ENCODE measurements around the gene GSTP1. TPM values are rescaled to one million over a fixed set of nuclear protein-coding genes. Genes with fewer than 3 reads are reported as not detected.

The GSTP1 gene
- total RNA-seq, 1 experiment from 2014 or later: 893 TPM

- no peak for TF ChIP-seq ZBTB33 (IDR thresholded peaks at IDR 0.05; ENCODE audit: extremely low read depth, insufficient replicate concordance, low read length)
Measured at GRCh38 chr11:67629386-67630227, 46.0 kb downstream of the GSTP1 start, which contains the start of gene NUDT8 (continued).

GRCh38 chr11:67630228-67630942 is 46.8 kb downstream of the GSTP1 start:
- peak; percentile 40; the same call in 1 of the 2 replicates for TF ChIP-seq MAX (IDR thresholded peaks at IDR 0.05)
- TF ChIP-seq RAD21 (IDR thresholded peaks at IDR 0.05; ENCODE audit: low read depth): peak; percentile 66
- TF ChIP-seq CEBPB (IDR thresholded peaks at IDR 0.05; ENCODE audit: low read depth): no peak
- no peak for TF ChIP-seq ZNF274 (IDR thresholded peaks at IDR 0.05; ENCODE audit: low read depth, low read length)
- TF ChIP-seq ZFX (IDR thresholded peaks at IDR 0.05): no peak; the same call in 1 of the 2 replicates
- peak; percentile 18 for TF ChIP-seq POLR2A (IDR thresholded peaks at IDR 0.05; ENCODE audit: borderline replicate concordance, extremely low read depth, insufficient read depth, insufficient read length)
- TF ChIP-seq POLR2AphosphoS5 (IDR thresholded peaks at IDR 0.05; ENCODE audit: low read depth, low read length): peak; percentile 92
- TF ChIP-seq SIN3A (IDR thresholded peaks at IDR 0.05; ENCODE audit: low read depth): no peak
- no peak for TF ChIP-seq FOSL1 (IDR thresholded peaks at IDR 0.05; ENCODE audit: low read depth)
- no peak for TF ChIP-seq EZH2phosphoT487 (IDR thresholded peaks at IDR 0.05; ENCODE audit: borderline replicate concordance)
- peak; percentile 58 to 77 (median 71) for TF ChIP-seq CTCF (IDR thresholded peaks at IDR 0.05 in 2 of 3, conservative IDR thresholded peaks at IDR 0.05 in 1 of 3; ENCODE audit: borderline replicate concordance in 1 of 3, insufficient read depth in 1 of 3, low read depth in 2 of 3, low read length in 2 of 3)
- POLR2A ChIA-PET: interaction anchor here (0.6 to 1.2 kb wide), 6 partner anchors 8 to 607 kb away, joined by 3 to 6 read pairs (median 4); no protein-coding TSS in a partner anchor
- RAD21 ChIA-PET (ENCODE audit: low non-redundant PET in 1 of 2, low total read pairs in 2 of 2, uncharacterized antibody in 2 of 2, unreplicated experiment in 2 of 2): interaction anchor here (1.0 to 1.3 kb wide), 2 partner anchors 29 to 84 kb away, joined by 3 to 6 read pairs; no protein-coding TSS in a partner anchor
- no peaks in the 10 kb centered on the region for H3K9me3 ChIP-seq (ENCODE audit: control insufficient read depth in 1 of 2, insufficient read depth in 1 of 2, low read depth in 1 of 2, low read length in 2 of 2)
- H4K20me1 ChIP-seq (ENCODE audit: insufficient read depth): no peaks in the 10 kb centered on the region
- H2AFZ ChIP-seq (ENCODE audit: low read depth, low read length, poor library complexity, severe bottlenecking): no peak overlapping the region
- no peaks in the 10 kb centered on the region for H3K79me2 ChIP-seq (ENCODE audit: insufficient read depth, low read length)
- no peaks in the 10 kb centered on the region for H3K36me3 ChIP-seq (ENCODE audit: control insufficient read depth in 1 of 2, insufficient read depth in 2 of 2, low read length in 2 of 2)
- intact Hi-C loops (cut with micrococcal nuclease): loop anchor here (10.0 kb wide), 1 partner anchor 84 kb away; no protein-coding TSS in a partner anchor
- H3K27ac ChIP-seq (ENCODE audit: low read depth, low read length): peak overlapping the region; percentile 77
- DNase-seq (ENCODE audit: low read depth, low spot score) (peak; percentile 93), ATAC-seq (peak; percentile 79)
- peak overlapping the region; percentile 58 to 65 for H3K4me3 ChIP-seq (replicated peaks in 1 of 2; ENCODE audit: low read depth in 1 of 2, low read length in 2 of 2)
- TSS peak; percentile 89 for BruUV-seq (replicated peaks)
- CTCF ChIA-PET: interaction anchor here (1.1 to 2.9 kb wide), 19 partner anchors 8 to 229 kb away, joined by 3 to 34 read pairs (median 9); partner anchors contain the start of genes ACY3, GSTP1, PPP1CA and TBX10
- H3K4me2 ChIP-seq (ENCODE audit: low read length): peak overlapping the region; percentile 96
- no peaks in the 10 kb centered on the region for H3K9me2 ChIP-seq (ENCODE audit: insufficient read depth)
- H3K4me1 ChIP-seq (ENCODE audit: control insufficient read depth in 1 of 2, insufficient read depth in 2 of 2, low read length in 2 of 2): peaks cover 5 to 25% of the 10 kb centered on the region in 2 experiments; a peak in 3 of 4 replicates
- peak overlapping the region; percentile 75 for H3K9ac ChIP-seq (ENCODE audit: low read length)
- no peaks in the 10 kb centered on the region for H3K27me3 ChIP-seq (ENCODE audit: insufficient read depth, low read length)

All from HCT116 (cell line).